Ishikawa (cell line): ENCODE results near the gene JARID2.

Source experiments
- TEAD4 ChIP-seq: IDR thresholded peaks from 2 replicates; pipeline ENCODE4 v1.6.1; 2012
- ZBTB7A ChIP-seq: IDR thresholded peaks from 2 replicates; pipeline ENCODE4 v1.6.1; 2012; ENCODE audit warnings: low read depth
- TF ChIP-seq, protein P1 (sequence below): IDR thresholded peaks from 2 replicates; pipeline ENCODE4 v1.6.1; 2012; ENCODE audit warnings: low read depth, mild to moderate bottlenecking
- TF ChIP-seq, protein P2 (sequence below): IDR thresholded peaks from 2 replicates; pipeline ENCODE4 v1.6.1; 2012

DNA sequence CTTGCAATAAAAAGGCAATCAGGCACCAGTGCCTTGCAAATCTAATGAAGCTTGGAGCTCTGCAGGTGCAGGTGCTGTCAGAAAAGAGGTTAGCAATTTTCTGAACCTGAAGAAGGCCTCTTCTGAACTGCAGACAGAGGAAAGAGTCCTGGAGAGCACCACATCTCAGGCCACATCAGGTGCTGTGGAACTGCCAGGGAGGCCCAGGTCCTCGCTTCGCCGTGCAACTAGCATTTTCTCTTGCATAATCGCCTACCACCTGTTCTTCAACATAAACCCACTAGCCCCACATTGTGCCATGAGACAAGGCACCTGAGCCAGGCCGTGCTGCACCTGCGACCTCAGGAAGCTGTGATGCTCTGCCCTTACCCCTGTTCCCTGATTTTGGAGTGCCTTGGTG, 229.4 kb downstream of the JARID2 start:
- TF ChIP-seq, protein P1, sequence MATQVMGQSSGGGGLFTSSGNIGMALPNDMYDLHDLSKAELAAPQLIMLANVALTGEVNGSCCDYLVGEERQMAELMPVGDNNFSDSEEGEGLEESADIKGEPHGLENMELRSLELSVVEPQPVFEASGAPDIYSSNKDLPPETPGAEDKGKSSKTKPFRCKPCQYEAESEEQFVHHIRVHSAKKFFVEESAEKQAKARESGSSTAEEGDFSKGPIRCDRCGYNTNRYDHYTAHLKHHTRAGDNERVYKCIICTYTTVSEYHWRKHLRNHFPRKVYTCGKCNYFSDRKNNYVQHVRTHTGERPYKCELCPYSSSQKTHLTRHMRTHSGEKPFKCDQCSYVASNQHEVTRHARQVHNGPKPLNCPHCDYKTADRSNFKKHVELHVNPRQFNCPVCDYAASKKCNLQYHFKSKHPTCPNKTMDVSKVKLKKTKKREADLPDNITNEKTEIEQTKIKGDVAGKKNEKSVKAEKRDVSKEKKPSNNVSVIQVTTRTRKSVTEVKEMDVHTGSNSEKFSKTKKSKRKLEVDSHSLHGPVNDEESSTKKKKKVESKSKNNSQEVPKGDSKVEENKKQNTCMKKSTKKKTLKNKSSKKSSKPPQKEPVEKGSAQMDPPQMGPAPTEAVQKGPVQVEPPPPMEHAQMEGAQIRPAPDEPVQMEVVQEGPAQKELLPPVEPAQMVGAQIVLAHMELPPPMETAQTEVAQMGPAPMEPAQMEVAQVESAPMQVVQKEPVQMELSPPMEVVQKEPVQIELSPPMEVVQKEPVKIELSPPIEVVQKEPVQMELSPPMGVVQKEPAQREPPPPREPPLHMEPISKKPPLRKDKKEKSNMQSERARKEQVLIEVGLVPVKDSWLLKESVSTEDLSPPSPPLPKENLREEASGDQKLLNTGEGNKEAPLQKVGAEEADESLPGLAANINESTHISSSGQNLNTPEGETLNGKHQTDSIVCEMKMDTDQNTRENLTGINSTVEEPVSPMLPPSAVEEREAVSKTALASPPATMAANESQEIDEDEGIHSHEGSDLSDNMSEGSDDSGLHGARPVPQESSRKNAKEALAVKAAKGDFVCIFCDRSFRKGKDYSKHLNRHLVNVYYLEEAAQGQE = no peak
- TF ChIP-seq ZBTB7A (no peak), TEAD4 (no peak)
- TF ChIP-seq, protein P2, sequence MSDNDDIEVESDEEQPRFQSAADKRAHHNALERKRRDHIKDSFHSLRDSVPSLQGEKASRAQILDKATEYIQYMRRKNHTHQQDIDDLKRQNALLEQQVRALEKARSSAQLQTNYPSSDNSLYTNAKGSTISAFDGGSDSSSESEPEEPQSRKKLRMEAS = no peak
